Measurements from ENCODE around the gene DOCK11. TPM values are rescaled to one million over a fixed set of nuclear protein-coding genes. Genes with fewer than 3 reads are reported as not detected.

Gene DOCK11
- total and polyA plus RNA-seq, 2 of the 4 experiments (the other 2 are of a cell fraction), result 3.9 to 13.1 TPM

- no peak for TF ChIP-seq MAFK (IDR thresholded peaks at IDR 0.05; ENCODE audit: low read depth, low read length)
- TF ChIP-seq MAZ (IDR thresholded peaks at IDR 0.05; ENCODE audit: borderline replicate concordance, low read depth, low read length), result no peak
- no peak for TF ChIP-seq MXI1 (IDR thresholded peaks at IDR 0.05; ENCODE audit: borderline replicate concordance, low read depth, low read length)
- TF ChIP-seq RFX5 (IDR thresholded peaks at IDR 0.05; ENCODE audit: low read depth, low read length), result no peak
- TF ChIP-seq, protein P1, sequence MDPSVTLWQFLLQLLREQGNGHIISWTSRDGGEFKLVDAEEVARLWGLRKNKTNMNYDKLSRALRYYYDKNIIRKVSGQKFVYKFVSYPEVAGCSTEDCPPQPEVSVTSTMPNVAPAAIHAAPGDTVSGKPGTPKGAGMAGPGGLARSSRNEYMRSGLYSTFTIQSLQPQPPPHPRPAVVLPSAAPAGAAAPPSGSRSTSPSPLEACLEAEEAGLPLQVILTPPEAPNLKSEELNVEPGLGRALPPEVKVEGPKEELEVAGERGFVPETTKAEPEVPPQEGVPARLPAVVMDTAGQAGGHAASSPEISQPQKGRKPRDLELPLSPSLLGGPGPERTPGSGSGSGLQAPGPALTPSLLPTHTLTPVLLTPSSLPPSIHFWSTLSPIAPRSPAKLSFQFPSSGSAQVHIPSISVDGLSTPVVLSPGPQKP (IDR thresholded peaks at IDR 0.05; ENCODE audit: borderline replicate concordance, low read depth, low read length), result no peak
- no peak for TF ChIP-seq SMC3 (IDR thresholded peaks at IDR 0.05; ENCODE audit: low read depth, low read length)
- TF ChIP-seq FOS (IDR thresholded peaks at IDR 0.05; ENCODE audit: low read depth, low read length), result no peak
- TF ChIP-seq CTCF (conservative IDR thresholded peaks at IDR 0.05; ENCODE audit: low read depth, low read length), result no peak
- no peak for TF ChIP-seq POLR2A (IDR thresholded peaks at IDR 0.05; ENCODE audit: low read depth, low read length)
- no peak overlapping the region for H3K23ac ChIP-seq (ENCODE audit: low read depth, low read length)
- no peak overlapping the region for H2BK20ac ChIP-seq (ENCODE audit: low read depth, low read length)
- no peak overlapping the region for H4K91ac ChIP-seq (ENCODE audit: insufficient read depth, low read depth, low read length)
- H3K4me3 ChIP-seq (ENCODE audit: insufficient read depth, low read depth, low read length), result no peak overlapping the region
- 83% methylated on average over 3 of the region's 6 CpGs; no CpG with 5 or more reads in 1 of the 2 experiments for WGBS, 2 experiments (ENCODE audit: extremely low coverage in 2 of 2, insufficient read length in 1 of 2)
- DNase-seq (no peak), ATAC-seq (ENCODE audit: low read depth) (peak; percentile 56)
- dilution Hi-C loops (cut with HindIII; ENCODE audit: low sequenced_read_pairs, unreplicated experiment) (no loop called here), in situ Hi-C loops (cut with MboI; ENCODE audit: low sequenced_read_pairs) (no loop called here), intact Hi-C loops (cut with micrococcal nuclease) (no loop called here)
- no peak overlapping the region for H4K5ac ChIP-seq (ENCODE audit: low read depth, low read length)
- H3K79me1 ChIP-seq (ENCODE audit: low read depth in 1 of 2, low read length in 2 of 2), result no peaks in the 10 kb centered on the region
- H2AK5ac ChIP-seq (ENCODE audit: low read depth, low read length), result no peak overlapping the region
- H3K9me1 ChIP-seq (ENCODE audit: insufficient read depth, low read length), result no peaks in the 10 kb centered on the region
- no peak overlapping the region for H3K27ac ChIP-seq (ENCODE audit: insufficient read depth, low read length)
- H3K4ac ChIP-seq (ENCODE audit: low read depth, low read length), result no peak overlapping the region
- H3K9me3 ChIP-seq (ENCODE audit: control insufficient read depth, insufficient read depth, low read length), result no peaks in the 10 kb centered on the region
- H3K27me3 ChIP-seq (ENCODE audit: control insufficient read depth, insufficient read depth, low read length), result no peaks in the 10 kb centered on the region
- ChIA-PET CTCF (no interaction called here), POLR2A (ENCODE audit: unreplicated experiment) (no interaction called here)
- H3K56ac ChIP-seq (ENCODE audit: extremely low read depth, insufficient read depth, low read length), result no peak overlapping the region
- H2AFZ ChIP-seq (replicated peaks; ENCODE audit: low read length, poor library complexity), result no peak overlapping the region
- H3K36me3 ChIP-seq (ENCODE audit: control insufficient read depth, insufficient read depth, low read length), result no peaks in the 10 kb centered on the region
- no peak overlapping the region for H4K8ac ChIP-seq (ENCODE audit: low read depth in 2 of 2, low read length in 2 of 2)
- H3K4me2 ChIP-seq (ENCODE audit: low read depth, low read length), result no peak overlapping the region
- H3K4me1 ChIP-seq (ENCODE audit: control insufficient read depth, insufficient read depth, low read length), result peaks cover 1% of the 10 kb centered on the region; the same call in 1 of the 2 replicates
- H2BK15ac ChIP-seq (ENCODE audit: low read depth, low read length), result no peak overlapping the region
- H2BK5ac ChIP-seq (ENCODE audit: low read depth, low read length, poor library complexity, severe bottlenecking), result no peak overlapping the region
- no peak overlapping the region for H3K9ac ChIP-seq (ENCODE audit: low read depth, low read length)
- H4K20me1 ChIP-seq (ENCODE audit: insufficient read depth, low read length), result no peaks in the 10 kb centered on the region
- no peak overlapping the region for H2BK120ac ChIP-seq (ENCODE audit: low read depth, low read length)
- H3K18ac ChIP-seq (ENCODE audit: low read depth, low read length), result no peak overlapping the region
- no peak overlapping the region for H2AK9ac ChIP-seq (replicated peaks; ENCODE audit: low read depth, low read length, poor library complexity)
- H3K14ac ChIP-seq (replicated peaks; ENCODE audit: low read depth, low read length), result no peak overlapping the region
- BruUV-seq (replicated peaks), result no TSS peak
Observed at GRCh38 chrX:118694638-118695037, 199.0 kb downstream of the DOCK11 start.
